Measurements from ENCODE around the gene LHX4. TPM values are rescaled to one million over a fixed set of nuclear protein-coding genes. Genes with fewer than 3 reads are reported as not detected.

The LHX4 gene
- total and polyA plus RNA-seq, 2 of the 4 experiments (the other 2 are of a cell fraction), result 0.05 to 0.18 TPM

DNA sequence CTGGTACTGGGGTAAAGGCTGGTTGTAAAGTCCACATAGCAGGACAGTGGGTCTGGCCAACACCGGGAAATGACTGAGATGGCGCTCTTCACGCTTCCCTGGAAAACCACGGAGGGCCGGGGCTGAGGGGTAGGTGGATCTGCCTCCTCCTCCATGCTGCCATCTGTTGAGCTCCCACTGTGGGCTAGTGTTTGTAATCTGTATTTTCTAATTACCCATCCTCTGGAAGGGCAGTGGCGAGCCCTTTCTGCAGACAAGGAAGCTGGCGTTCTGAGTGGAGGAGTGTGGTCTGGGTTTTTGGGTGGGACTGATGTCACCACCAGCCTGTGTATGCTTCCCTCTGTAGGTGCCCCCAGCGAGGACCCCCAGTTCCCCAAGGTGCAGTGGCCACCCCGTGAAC lies 34.1 kb upstream of the LHX4 start:
- TF ChIP-seq CEBPB (IDR thresholded peaks at IDR 0.05; ENCODE audit: low read depth, low read length) (no peak), CHD1 (IDR thresholded peaks at IDR 0.05; ENCODE audit: low read depth, low read length) (no peak)
- no TSS peak for BruUV-seq (replicated peaks)

More for the DNA sequence above, 34.1 kb upstream of the LHX4 start:
- Histone ChIP-seq H2BK20ac (ENCODE audit: low read depth, low read length) (no peak overlapping the region), H3K4me3 (ENCODE audit: insufficient read depth, low read depth, low read length) (no peak overlapping the region), H3K14ac (replicated peaks; ENCODE audit: low read depth, low read length) (no peak overlapping the region), H3K36me3 (ENCODE audit: control insufficient read depth, insufficient read depth, low read length) (peaks cover 99% of the 10 kb centered on the region), H3K27me3 (ENCODE audit: control insufficient read depth, insufficient read depth, low read length) (no peaks in the 10 kb centered on the region), H3K9me1 (ENCODE audit: insufficient read depth, low read length) (peaks cover 9% of the 10 kb centered on the region), H3K79me1 (ENCODE audit: low read depth in 1 of 2, low read length in 2 of 2) (peaks cover 10 to 39% of the 10 kb centered on the region in 2 experiments; a peak in 2 of 4 replicates), H3K27ac (ENCODE audit: insufficient read depth, low read length) (no peak overlapping the region), H3K23ac (ENCODE audit: low read depth, low read length) (no peak overlapping the region), H3K4me2 (ENCODE audit: low read depth, low read length) (no peak overlapping the region), H4K20me1 (ENCODE audit: insufficient read depth, low read length) (peaks cover 92% of the 10 kb centered on the region), H3K9me3 (ENCODE audit: control insufficient read depth, insufficient read depth, low read length) (no peaks in the 10 kb centered on the region), H2AK5ac (ENCODE audit: low read depth, low read length) (no peak overlapping the region), H3K18ac (ENCODE audit: low read depth, low read length) (no peak overlapping the region), H2BK120ac (ENCODE audit: low read depth, low read length) (no peak overlapping the region), H2BK5ac (ENCODE audit: low read depth, low read length, poor library complexity, severe bottlenecking) (no peak overlapping the region), H3K4ac (ENCODE audit: low read depth, low read length) (no peak overlapping the region), H2BK15ac (ENCODE audit: low read depth, low read length) (no peak overlapping the region), H4K91ac (ENCODE audit: insufficient read depth, low read depth, low read length) (no peak overlapping the region), H3K9ac (ENCODE audit: low read depth, low read length) (no peak overlapping the region), H4K5ac (ENCODE audit: low read depth, low read length) (no peak overlapping the region), H3K56ac (ENCODE audit: extremely low read depth, insufficient read depth, low read length) (no peak overlapping the region), H2AK9ac (replicated peaks; ENCODE audit: low read depth, low read length, poor library complexity) (no peak overlapping the region), H3K4me1 (ENCODE audit: control insufficient read depth, insufficient read depth, low read length) (no peaks in the 10 kb centered on the region), H4K8ac (ENCODE audit: low read depth in 2 of 2, low read length in 2 of 2) (no peak overlapping the region), H2AFZ (replicated peaks; ENCODE audit: low read length, poor library complexity) (no peak overlapping the region)
- 80% methylated on average over 1 of the region's 9 CpGs; no CpG with 5 or more reads in 1 of the 2 experiments for WGBS, 2 experiments (ENCODE audit: extremely low coverage in 2 of 2, insufficient read length in 1 of 2)
- in situ Hi-C loops (cut with MboI; ENCODE audit: low sequenced_read_pairs), result no loop called here
- POLR2A ChIA-PET (ENCODE audit: unreplicated experiment), result no interaction called here
- dilution Hi-C loops (cut with HindIII; ENCODE audit: low sequenced_read_pairs, unreplicated experiment), result no loop called here
- intact Hi-C loops (cut with micrococcal nuclease), result no loop called here
- no peak for ATAC-seq (ENCODE audit: low read depth)
- CTCF ChIA-PET, result no interaction called here
- DNase-seq, result no peak

Measured in IMR-90 (cell line).